B cell (primary cell): ENCODE measurements around the gene WNT6.

Source experiments
- EZH2 ChIP-seq: IDR thresholded peaks from 2 replicates; pipeline ENCODE4 v1.6.1; 2012; ENCODE audit warnings: borderline replicate concordance, low read depth, mild to moderate bottlenecking, moderate library complexity, low read length; ENCODE audit not compliant: insufficient read depth, poor library complexity, severe bottlenecking
- TF ChIP-seq, protein P1 (sequence below): fragments of 200-600 bp; IDR thresholded peaks from one replicate; pipeline ENCODE4 v1.8.0; 2022; ENCODE audit warnings: antibody characterized with exemption, mild to moderate bottlenecking

DNA sequence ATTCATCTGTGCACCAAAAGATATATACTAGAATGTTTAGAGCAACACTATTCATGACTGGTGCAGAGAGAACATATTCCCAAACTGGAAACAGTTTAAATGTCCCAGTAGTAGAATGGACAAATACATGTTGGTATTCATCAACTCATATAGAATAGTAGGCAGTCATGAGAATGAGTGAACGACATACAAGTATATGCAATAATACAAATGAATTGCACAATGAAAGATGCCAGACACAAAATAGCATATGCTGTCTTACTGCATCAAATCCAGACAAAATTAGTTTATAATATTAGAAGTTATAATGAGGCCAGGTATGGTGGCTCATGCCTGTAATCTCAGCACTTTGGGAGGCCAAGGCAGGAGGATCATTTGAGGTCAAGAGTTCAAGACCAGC lies 19.7 kb upstream of the WNT6 start:
- TF ChIP-seq, protein P1, sequence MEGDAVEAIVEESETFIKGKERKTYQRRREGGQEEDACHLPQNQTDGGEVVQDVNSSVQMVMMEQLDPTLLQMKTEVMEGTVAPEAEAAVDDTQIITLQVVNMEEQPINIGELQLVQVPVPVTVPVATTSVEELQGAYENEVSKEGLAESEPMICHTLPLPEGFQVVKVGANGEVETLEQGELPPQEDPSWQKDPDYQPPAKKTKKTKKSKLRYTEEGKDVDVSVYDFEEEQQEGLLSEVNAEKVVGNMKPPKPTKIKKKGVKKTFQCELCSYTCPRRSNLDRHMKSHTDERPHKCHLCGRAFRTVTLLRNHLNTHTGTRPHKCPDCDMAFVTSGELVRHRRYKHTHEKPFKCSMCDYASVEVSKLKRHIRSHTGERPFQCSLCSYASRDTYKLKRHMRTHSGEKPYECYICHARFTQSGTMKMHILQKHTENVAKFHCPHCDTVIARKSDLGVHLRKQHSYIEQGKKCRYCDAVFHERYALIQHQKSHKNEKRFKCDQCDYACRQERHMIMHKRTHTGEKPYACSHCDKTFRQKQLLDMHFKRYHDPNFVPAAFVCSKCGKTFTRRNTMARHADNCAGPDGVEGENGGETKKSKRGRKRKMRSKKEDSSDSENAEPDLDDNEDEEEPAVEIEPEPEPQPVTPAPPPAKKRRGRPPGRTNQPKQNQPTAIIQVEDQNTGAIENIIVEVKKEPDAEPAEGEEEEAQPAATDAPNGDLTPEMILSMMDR = no peak
- no peak for TF ChIP-seq EZH2
